ENCODE measurements around the gene TMEM156.

TMEM156 gene

DNA sequence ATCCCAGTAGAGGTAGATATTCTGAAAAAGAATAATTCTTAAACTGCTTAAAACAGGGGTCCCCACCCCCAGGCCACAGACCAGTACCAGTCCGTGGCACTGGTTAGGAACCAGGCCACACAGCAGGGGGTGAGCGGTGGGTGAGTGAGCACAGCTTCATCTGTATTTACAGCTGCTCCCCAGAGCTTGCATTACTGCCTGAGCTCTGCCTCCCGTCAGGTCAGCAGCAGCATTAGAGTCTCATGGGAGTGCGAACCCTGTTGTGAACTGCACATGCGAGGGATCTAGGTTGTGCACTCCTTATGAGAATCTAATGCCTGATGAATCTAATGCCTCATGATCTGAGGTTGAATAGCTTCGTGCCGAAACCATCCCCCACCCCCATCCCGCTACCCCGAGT lies 87.8 kb downstream of the TMEM156 start (continued):
- TF ChIP-seq, protein P1, sequence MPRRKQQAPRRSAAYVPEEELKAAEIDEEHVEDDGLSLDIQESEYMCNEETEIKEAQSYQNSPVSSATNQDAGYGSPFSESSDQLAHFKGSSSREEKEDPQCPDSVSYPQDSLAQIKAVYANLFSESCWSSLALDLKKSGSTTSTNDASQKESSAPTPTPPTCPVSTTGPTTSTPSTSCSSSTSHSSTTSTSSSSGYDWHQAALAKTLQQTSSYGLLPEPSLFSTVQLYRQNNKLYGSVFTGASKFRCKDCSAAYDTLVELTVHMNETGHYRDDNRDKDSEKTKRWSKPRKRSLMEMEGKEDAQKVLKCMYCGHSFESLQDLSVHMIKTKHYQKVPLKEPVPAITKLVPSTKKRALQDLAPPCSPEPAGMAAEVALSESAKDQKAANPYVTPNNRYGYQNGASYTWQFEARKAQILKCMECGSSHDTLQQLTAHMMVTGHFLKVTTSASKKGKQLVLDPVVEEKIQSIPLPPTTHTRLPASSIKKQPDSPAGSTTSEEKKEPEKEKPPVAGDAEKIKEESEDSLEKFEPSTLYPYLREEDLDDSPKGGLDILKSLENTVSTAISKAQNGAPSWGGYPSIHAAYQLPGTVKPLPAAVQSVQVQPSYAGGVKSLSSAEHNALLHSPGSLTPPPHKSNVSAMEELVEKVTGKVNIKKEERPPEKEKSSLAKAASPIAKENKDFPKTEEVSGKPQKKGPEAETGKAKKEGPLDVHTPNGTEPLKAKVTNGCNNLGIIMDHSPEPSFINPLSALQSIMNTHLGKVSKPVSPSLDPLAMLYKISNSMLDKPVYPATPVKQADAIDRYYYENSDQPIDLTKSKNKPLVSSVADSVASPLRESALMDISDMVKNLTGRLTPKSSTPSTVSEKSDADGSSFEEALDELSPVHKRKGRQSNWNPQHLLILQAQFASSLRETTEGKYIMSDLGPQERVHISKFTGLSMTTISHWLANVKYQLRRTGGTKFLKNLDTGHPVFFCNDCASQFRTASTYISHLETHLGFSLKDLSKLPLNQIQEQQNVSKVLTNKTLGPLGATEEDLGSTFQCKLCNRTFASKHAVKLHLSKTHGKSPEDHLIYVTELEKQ (tag by site-specific recombination; IDR thresholded peaks at IDR 0.05; ENCODE audit: borderline replicate concordance), result no peak
- TF ChIP-seq, protein P2, sequence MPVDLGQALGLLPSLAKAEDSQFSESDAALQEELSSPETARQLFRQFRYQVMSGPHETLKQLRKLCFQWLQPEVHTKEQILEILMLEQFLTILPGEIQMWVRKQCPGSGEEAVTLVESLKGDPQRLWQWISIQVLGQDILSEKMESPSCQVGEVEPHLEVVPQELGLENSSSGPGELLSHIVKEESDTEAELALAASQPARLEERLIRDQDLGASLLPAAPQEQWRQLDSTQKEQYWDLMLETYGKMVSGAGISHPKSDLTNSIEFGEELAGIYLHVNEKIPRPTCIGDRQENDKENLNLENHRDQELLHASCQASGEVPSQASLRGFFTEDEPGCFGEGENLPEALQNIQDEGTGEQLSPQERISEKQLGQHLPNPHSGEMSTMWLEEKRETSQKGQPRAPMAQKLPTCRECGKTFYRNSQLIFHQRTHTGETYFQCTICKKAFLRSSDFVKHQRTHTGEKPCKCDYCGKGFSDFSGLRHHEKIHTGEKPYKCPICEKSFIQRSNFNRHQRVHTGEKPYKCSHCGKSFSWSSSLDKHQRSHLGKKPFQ (tag by site-specific recombination; IDR thresholded peaks at IDR 0.05), result no peak
- no peak for TF ChIP-seq YY1 (tag by site-specific recombination; IDR thresholded peaks at IDR 0.05)
- no peak for TF ChIP-seq ZNF211 (tag by site-specific recombination; IDR thresholded peaks at IDR 0.05; ENCODE audit: low read depth)
- TF ChIP-seq ZNF791 (tag by site-specific recombination; IDR thresholded peaks at IDR 0.05), result no peak

- Histone ChIP-seq H3K4me3 (ENCODE audit: low read depth, low read length) (no peak overlapping the region), H3K27ac (ENCODE audit: extremely low read depth, low read depth, low read length) (no peak overlapping the region), H3K36me3 (ENCODE audit: control insufficient read depth in 2 of 2, insufficient read depth in 1 of 2, low read length in 2 of 2) (peaks cover 0 to 29% of the 10 kb centered on the region in 2 experiments; a peak in 1 of 3 replicates), H3K9me3 (ENCODE audit: control insufficient read depth, insufficient read depth, low read depth, low read length) (no peaks in the 10 kb centered on the region), H3K4me1 (ENCODE audit: control insufficient read depth, insufficient read depth, low read length) (no peaks in the 10 kb centered on the region)
- ChIA-PET CTCF (interaction anchor here (0.6 kb wide), 1 partner anchor 190 kb away, joined by 5 read pairs; no protein-coding TSS in a partner anchor), POLR2A (interaction anchor here (0.6 kb wide), 1 partner anchor 52 kb away, joined by 5 read pairs; no protein-coding TSS in a partner anchor)
- no peak for TF ChIP-seq ZNF335 (tag by site-specific recombination; conservative IDR thresholded peaks at IDR 0.05)
- TF ChIP-seq ZNF280D (tag by site-specific recombination; IDR thresholded peaks at IDR 0.05), result no peak
- no peak for TF ChIP-seq ZNF366 (tag by site-specific recombination; conservative IDR thresholded peaks at IDR 0.05)
- TF ChIP-seq HOXC10 (CRISPR knock-in tag; IDR thresholded peaks at IDR 0.05), result no peak
- TF ChIP-seq ZBTB11 (tag by site-specific recombination; conservative IDR thresholded peaks at IDR 0.05; ENCODE audit: low read depth), result no peak
- no peak for TF ChIP-seq ZNF837 (tag by site-specific recombination; IDR thresholded peaks at IDR 0.05)
- TF ChIP-seq HIC1 (tag by site-specific recombination; IDR thresholded peaks at IDR 0.05), result no peak
- no peak for TF ChIP-seq ZNF530 (tag by site-specific recombination; IDR thresholded peaks at IDR 0.05; ENCODE audit: low read depth)
- TF ChIP-seq ZNF391 (tag by site-specific recombination; IDR thresholded peaks at IDR 0.05; ENCODE audit: borderline replicate concordance, low read depth), result no peak
- no peak for TF ChIP-seq BCL6B (tag by site-specific recombination; IDR thresholded peaks at IDR 0.05)
- TF ChIP-seq ZNF132 (tag by site-specific recombination; IDR thresholded peaks at IDR 0.05; ENCODE audit: borderline replicate concordance), result no peak
- TF ChIP-seq KLF17 (tag by site-specific recombination; IDR thresholded peaks at IDR 0.05), result no peak
Measured at GRCh38 chr4:38943343-38943742, 88.9 kb downstream of the TMEM156 start.
